ENCODE results near the gene ZNF76.
"Not testable (repeated sequence)": the region's sequence is repeated elsewhere in the genome, so short reads cannot be mapped to it uniquely, and the experiment has no call there.

ZNF76 gene

GRCh38 chr6:35327349-35328027, 68.0 kb downstream of the ZNF76 start:
- DNase-seq (ENCODE audit: low spot score): peak; percentile 69
- H3K27ac ChIP-seq: no peak overlapping the region
- TF ChIP-seq, protein P1, sequence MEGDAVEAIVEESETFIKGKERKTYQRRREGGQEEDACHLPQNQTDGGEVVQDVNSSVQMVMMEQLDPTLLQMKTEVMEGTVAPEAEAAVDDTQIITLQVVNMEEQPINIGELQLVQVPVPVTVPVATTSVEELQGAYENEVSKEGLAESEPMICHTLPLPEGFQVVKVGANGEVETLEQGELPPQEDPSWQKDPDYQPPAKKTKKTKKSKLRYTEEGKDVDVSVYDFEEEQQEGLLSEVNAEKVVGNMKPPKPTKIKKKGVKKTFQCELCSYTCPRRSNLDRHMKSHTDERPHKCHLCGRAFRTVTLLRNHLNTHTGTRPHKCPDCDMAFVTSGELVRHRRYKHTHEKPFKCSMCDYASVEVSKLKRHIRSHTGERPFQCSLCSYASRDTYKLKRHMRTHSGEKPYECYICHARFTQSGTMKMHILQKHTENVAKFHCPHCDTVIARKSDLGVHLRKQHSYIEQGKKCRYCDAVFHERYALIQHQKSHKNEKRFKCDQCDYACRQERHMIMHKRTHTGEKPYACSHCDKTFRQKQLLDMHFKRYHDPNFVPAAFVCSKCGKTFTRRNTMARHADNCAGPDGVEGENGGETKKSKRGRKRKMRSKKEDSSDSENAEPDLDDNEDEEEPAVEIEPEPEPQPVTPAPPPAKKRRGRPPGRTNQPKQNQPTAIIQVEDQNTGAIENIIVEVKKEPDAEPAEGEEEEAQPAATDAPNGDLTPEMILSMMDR (conservative IDR thresholded peaks at IDR 0.05; ENCODE audit: low read depth): peak; percentile 55
- CTCF ChIA-PET: interaction anchor here (0.6 to 1.4 kb wide), 7 partner anchors 11 to 1140 kb away, joined by 3 to 18 read pairs (median 6); partner anchors contain the start of genes DEF6 and PPARD
- POLR2A ChIA-PET (ENCODE audit: low non-redundant PET): no interaction called here

- ChIA-PET CTCF (interaction anchor here (0.6 to 1.4 kb wide), 7 partner anchors 10 to 508 kb away, joined by 3 to 18 read pairs (median 6); partner anchors contain the start of genes DEF6 and PPARD), POLR2A (ENCODE audit: low non-redundant PET) (no interaction called here)
- no peak overlapping the region for H3K27ac ChIP-seq
- DNase-seq (ENCODE audit: low spot score): no peak
- TF ChIP-seq, protein P1 (conservative IDR thresholded peaks at IDR 0.05; ENCODE audit: low read depth): no peak
Measured at GRCh38 chr6:35328108-35328723, 68.7 kb downstream of the ZNF76 start.

- DNase-seq (ENCODE audit: low spot score); POLR2A ChIA-PET (ENCODE audit: low non-redundant PET); H3K27ac ChIP-seq: not testable (repeated sequence)
- CTCF ChIA-PET: interaction anchor here (0.6 to 1.0 kb wide), 4 partner anchors 27 to 661 kb away, joined by 3 to 5 read pairs (median 4); no protein-coding TSS in a partner anchor
Measured at GRCh38 chr6:35328965-35329364, 69.4 kb downstream of the ZNF76 start.

DNA sequence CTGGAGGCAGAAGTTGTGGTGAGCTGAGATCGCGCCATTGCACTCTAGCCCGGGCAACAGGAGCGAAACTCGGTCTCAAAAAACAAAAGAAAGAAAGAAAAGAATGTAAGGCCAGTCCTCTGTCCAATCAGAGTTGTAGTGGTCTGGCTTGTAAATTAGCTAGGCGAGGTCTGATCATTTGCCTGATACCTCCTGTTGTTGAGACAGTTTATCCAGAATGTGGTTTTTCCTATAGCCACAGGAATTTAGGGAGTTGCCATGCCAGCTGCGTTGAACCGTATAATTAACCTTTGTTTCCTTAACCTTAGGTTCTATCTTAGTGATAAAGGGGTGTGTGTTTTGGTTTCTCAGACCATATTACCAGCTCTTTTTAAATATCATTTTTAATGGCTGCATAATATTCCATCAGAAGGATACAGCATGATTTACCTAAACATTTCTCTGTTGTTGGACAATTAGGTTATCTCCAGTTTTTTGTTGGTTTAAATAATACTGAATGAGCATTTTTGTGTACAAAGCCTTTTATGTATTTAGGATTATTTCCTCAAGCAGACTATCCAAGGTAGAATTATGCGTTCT, 71.1 kb downstream of the ZNF76 start:
- H3K27ac ChIP-seq: no peak overlapping the region
- no peak for DNase-seq (ENCODE audit: low spot score)
- POLR2A ChIA-PET (ENCODE audit: low non-redundant PET): no interaction called here
- CTCF ChIA-PET: no interaction called here
- TF ChIP-seq, protein P1 (conservative IDR thresholded peaks at IDR 0.05; ENCODE audit: low read depth): no peak

DNA sequence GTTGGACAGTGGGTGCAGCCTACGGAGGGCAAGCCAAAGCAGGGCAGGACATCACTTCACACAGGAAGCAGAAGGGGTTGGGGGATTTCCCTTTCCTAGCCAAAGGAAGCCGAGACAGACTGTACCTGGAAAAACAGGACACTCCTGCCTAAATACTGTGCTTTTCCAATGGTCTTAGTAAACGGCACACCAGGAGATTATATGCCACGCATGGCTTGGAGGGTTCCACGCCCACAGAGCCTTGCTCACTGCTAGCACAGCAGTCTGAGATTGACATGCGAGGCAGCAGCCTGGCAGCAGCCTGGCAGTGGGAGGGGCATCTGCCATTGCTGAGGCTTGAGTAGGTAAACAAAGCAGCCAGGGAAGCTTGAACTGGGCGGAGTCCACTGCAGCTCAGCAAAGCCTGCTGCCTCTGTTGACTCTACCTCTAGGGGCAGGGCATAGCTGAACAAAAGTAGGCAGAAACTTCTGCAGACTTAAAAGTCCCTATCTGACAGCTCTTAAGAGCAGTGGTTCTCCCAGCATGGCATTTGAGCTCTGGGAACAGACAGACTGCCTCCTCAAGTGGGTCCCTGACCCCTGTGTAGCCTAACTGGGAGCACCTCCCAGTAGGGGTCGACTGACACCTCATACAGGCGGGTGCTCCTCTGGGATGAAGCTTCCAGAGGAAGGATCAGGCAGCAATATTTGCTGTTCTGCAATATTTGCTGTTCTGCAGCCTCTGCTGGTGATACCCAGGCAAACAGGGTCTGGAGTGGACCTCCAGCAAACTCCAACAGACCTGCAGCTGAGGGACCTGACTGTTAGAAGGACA, 72.7 kb downstream of the ZNF76 start:
- DNase-seq (ENCODE audit: low spot score); POLR2A ChIA-PET (ENCODE audit: low non-redundant PET): not testable (repeated sequence)
- CTCF ChIA-PET: interaction anchor here (0.5 to 1.2 kb wide), 2 partner anchors 9 to 29 kb away, joined by 3 to 4 read pairs; no protein-coding TSS in a partner anchor
- peak overlapping the region; percentile 11; the same call in 1 of the 2 replicates for H3K27ac ChIP-seq

GRCh38 chr6:35341557-35341956, 82.0 kb downstream of the ZNF76 start:
- CTCF ChIA-PET: interaction anchor here (0.5 to 3.4 kb wide), 24 partner anchors 9 to 1113 kb away, joined by 3 to 41 read pairs (median 4); partner anchors contain the start of genes DEF6 and FANCE

More at GRCh38 chr6:35341557-35341956, 82.0 kb downstream of the ZNF76 start:
- TF ChIP-seq, protein P1 (conservative IDR thresholded peaks at IDR 0.05; ENCODE audit: low read depth): no peak
- POLR2A ChIA-PET (ENCODE audit: low non-redundant PET): interaction anchor here (0.7 kb wide), 2 partner anchors 82 to 101 kb away, joined by 6 to 9 read pairs; no protein-coding TSS in a partner anchor
- no peak for DNase-seq (ENCODE audit: low spot score)
- H3K27ac ChIP-seq: no peak overlapping the region

Data from RWPE1 (cell line).